K562 (cell line): ENCODE results near the gene VEGFB. TPM values are rescaled to one million over a fixed set of nuclear protein-coding genes. Genes with fewer than 3 reads are reported as not detected.

ENCODE experiments used
- CHD1 ChIP-seq: fragments of 200-600 bp; sonication (generic); IDR thresholded peaks from one replicate; pipeline ENCODE4 v1.6.1; 2012; ENCODE audit warnings: mild to moderate bottlenecking, moderate library complexity, low read length, inconsistent platforms
- E2F8 ChIP-seq: fragments of 450-650 bp; IDR thresholded peaks from 2 replicates; pipeline ENCODE4 v1.7.1; 2018; ENCODE audit warnings: mild to moderate bottlenecking, low read depth; ENCODE audit not compliant: partially characterized antibody
- FOS ChIP-seq: IDR thresholded peaks from 3 replicates; pipeline ENCODE4 v1.6.1; 2011; ENCODE audit not compliant: insufficient read length; ENCODE audit errors: extremely low read depth
- FOSL1 ChIP-seq: fragments of 200-800 bp; sonication (Bioruptor generic); conservative IDR thresholded peaks from 2 replicates; pipeline ENCODE4 v1.6.1; 2016; ENCODE audit warnings: missing genetic modification characterization, missing compliant biosample characterization
- RBM15 ChIP-seq: fragments of 200-400 bp; formaldehyde crosslinking; IDR thresholded peaks from 2 replicates; pipeline ENCODE4 v1.6.1; 2018; ENCODE audit warnings: mild to moderate bottlenecking, low read length, moderate library complexity; ENCODE audit not compliant: insufficient read depth
- SMARCC2 ChIP-seq: fragments of 450-650 bp; IDR thresholded peaks from 2 replicates; pipeline ENCODE4 v1.6.1; 2017; ENCODE audit warnings: antibody characterized with exemption, moderate library complexity, mild to moderate bottlenecking, low read depth
- SP1 ChIP-seq: sonication (generic); formaldehyde crosslinking; IDR thresholded peaks from 2 replicates; pipeline ENCODE4 v1.8.1; 2022; ENCODE audit warnings: mild to moderate bottlenecking, missing genetic modification reagents
- TAF7 ChIP-seq: fragments of 450-650 bp; IDR thresholded peaks from 2 replicates; pipeline ENCODE4 v1.6.1; 2016; ENCODE audit warnings: missing genetic modification characterization, missing compliant biosample characterization
- XRCC4 ChIP-seq: IDR thresholded peaks from one replicate; pipeline ENCODE4 v1.6.1; 2011; ENCODE audit not compliant: insufficient read depth, insufficient read length; ENCODE audit errors: extremely low read depth
- ZBTB1 ChIP-seq: sonication (generic); formaldehyde crosslinking; IDR thresholded peaks from 2 replicates; pipeline ENCODE4 v1.8.1; 2023; ENCODE audit warnings: missing genetic modification reagents, low read depth, mild to moderate bottlenecking, borderline replicate concordance
- ZBTB9 ChIP-seq: fragments of 450-650 bp; formaldehyde crosslinking; IDR thresholded peaks from 2 replicates; pipeline ENCODE4 v1.4.0; 2020; ENCODE audit warnings: mild to moderate bottlenecking, moderate library complexity
- ZNF512 ChIP-seq: IDR thresholded peaks from 2 replicates; pipeline ENCODE4 v1.6.1; 2016; ENCODE audit warnings: missing genetic modification characterization, missing compliant biosample characterization
- ZNF551 ChIP-seq: fragments of 250-450 bp; sonication (Bioruptor Pico); IDR thresholded peaks from 2 replicates; pipeline ENCODE4 v1.5.0; 2021; ENCODE audit warnings: mild to moderate bottlenecking, moderate library complexity
- ZNF830 ChIP-seq: fragments of 250-450 bp; sonication (Bioruptor Pico); IDR thresholded peaks from 2 replicates; pipeline ENCODE4 v1.5.0; 2021; ENCODE audit warnings: mild to moderate bottlenecking
- polyA plus RNA-seq, 8 experiments: library from polyadenylated mRNA; depleted of rRNA in 4 of 8; stranded (reverse) in 5 of 8; unstranded in 3 of 8; fragments of >200 nt; fragmentation: Nextera tagmentation in 2 of 8; fragmentation: Illumina TruSeq in 1 of 8; extraction: Ambion mirVana in 2 of 8; extraction: Trizol in 1 of 8; gene quantifications; 2 replicates each; pipeline versions ENCODE4 v1.2.1 to v1.2.3, GENCODE V29; 2011 to 2014; ENCODE audit warnings: inconsistent platforms in 1 of 8, missing spikeins in 1 of 8
- total RNA-seq, 7 experiments: library from RNA; depleted of rRNA in 6 of 7; stranded (reverse); fragments of >200 nt in 6 of 7; fragmentation: Illumina TruSeq in 2 of 7; extraction: Trizol in 2 of 7; gene quantifications; 2 replicates each; pipeline versions ENCODE4 v1.2.1 to v1.2.3, GENCODE V29; 2011 to 2021; ENCODE audit warnings: low replicate concordance in 1 of 7
- TF ChIP-seq, protein P1 (sequence below): sonication (generic); formaldehyde crosslinking; IDR thresholded peaks from 2 replicates; pipeline ENCODE4 v1.8.1; 2023; ENCODE audit warnings: mild to moderate bottlenecking, missing genetic modification reagents
- TF ChIP-seq, protein P2 (sequence below): fragments of 250-450 bp; sonication (Bioruptor Pico); IDR thresholded peaks from 2 replicates; pipeline ENCODE4 v1.4.0; 2020; ENCODE audit warnings: borderline replicate concordance

Gene VEGFB
- total and polyA plus RNA-seq, 9 of the 15 experiments (the other 6 are each of a cell fraction or from before 2014, with no cell fraction given), result 11.0 to 83.4 (median 25.7) TPM

DNA sequence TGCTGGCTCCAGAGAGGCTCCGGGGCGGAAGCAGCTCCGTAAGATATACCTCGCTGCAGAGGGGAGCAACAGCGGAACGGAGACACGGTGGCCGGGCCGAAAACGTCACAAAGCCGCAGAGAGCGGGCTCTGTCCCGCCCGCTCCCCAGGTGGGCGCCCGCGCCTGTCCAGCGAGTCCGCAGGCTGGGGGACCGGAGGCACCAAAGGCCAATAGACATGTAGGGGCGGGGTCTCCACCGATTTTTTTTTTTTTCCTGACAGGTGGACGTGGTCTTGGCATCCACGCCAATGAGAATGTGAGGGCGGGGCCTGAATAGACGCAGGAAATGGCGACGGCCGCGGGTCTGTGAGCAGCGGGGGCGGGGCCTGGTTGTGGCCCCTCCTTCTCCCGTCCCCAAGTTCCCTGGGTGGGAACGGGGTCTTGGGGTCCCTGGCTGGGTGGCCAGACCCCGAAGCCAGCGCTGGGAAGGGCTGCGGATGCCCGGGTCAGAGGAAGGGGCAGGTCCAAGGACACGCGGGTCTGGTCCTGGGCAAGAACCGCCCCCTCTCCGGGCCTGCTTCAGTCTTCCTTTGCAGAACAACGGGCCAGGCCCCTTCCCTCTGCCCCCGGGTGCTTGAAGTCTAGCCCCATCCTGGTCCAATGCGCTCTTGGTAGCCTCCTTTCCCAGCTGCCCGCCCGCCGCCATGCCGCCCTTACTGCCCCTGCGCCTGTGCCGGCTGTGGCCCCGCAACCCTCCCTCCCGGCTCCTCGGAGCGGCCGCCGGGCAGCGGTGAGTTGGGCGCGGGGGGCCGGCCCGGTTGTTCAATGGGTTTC lies 4.0 kb upstream of the VEGFB start, which contains the start of gene DNAJC4 (continued):
- peak; percentile 48 for TF ChIP-seq E2F8
- no peak for TF ChIP-seq ZBTB9 (CRISPR knock-in tag)
- no peak for TF ChIP-seq ZBTB1 (CRISPR knock-in tag)
- TF ChIP-seq SP1 (CRISPR knock-in tag), result peak; percentile 86
- TF ChIP-seq FOSL1 (tag), result no peak
- no peak for TF ChIP-seq ZNF551
- TF ChIP-seq XRCC4, result no peak
- TF ChIP-seq ZNF830 (CRISPR knock-in tag), result no peak; the same call in 1 of the 2 replicates
- no peak for TF ChIP-seq RBM15
- no peak for TF ChIP-seq CHD1
- no peak for TF ChIP-seq ZNF512
- TF ChIP-seq FOS, result no peak
- TF ChIP-seq SMARCC2, result no peak
- no peak; the same call in 1 of the 2 replicates for TF ChIP-seq TAF7
- TF ChIP-seq, protein P1, sequence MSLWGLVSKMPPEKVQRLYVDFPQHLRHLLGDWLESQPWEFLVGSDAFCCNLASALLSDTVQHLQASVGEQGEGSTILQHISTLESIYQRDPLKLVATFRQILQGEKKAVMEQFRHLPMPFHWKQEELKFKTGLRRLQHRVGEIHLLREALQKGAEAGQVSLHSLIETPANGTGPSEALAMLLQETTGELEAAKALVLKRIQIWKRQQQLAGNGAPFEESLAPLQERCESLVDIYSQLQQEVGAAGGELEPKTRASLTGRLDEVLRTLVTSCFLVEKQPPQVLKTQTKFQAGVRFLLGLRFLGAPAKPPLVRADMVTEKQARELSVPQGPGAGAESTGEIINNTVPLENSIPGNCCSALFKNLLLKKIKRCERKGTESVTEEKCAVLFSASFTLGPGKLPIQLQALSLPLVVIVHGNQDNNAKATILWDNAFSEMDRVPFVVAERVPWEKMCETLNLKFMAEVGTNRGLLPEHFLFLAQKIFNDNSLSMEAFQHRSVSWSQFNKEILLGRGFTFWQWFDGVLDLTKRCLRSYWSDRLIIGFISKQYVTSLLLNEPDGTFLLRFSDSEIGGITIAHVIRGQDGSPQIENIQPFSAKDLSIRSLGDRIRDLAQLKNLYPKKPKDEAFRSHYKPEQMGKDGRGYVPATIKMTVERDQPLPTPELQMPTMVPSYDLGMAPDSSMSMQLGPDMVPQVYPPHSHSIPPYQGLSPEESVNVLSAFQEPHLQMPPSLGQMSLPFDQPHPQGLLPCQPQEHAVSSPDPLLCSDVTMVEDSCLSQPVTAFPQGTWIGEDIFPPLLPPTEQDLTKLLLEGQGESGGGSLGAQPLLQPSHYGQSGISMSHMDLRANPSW (CRISPR knock-in tag), result no peak
- TF ChIP-seq, protein P2, sequence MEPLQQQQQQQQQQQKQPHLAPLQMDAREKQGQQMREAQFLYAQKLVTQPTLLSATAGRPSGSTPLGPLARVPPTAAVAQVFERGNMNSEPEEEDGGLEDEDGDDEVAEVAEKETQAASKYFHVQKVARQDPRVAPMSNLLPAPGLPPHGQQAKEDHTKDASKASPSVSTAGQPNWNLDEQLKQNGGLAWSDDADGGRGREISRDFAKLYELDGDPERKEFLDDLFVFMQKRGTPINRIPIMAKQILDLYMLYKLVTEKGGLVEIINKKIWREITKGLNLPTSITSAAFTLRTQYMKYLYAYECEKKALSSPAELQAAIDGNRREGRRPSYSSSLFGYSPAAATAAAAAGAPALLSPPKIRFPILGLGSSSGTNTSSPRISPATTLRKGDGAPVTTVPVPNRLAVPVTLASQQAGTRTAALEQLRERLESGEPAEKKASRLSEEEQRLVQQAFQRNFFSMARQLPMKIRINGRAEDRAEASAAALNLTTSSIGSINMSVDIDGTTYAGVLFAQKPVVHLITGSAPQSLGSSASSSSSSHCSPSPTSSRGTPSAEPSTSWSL, result no peak
